A549 (cell line): ENCODE results near the gene LAMB2. TPM values are rescaled to one million over a fixed set of nuclear protein-coding genes. Genes with fewer than 3 reads are reported as not detected.

Source experiments
- ATAC-seq, 2 experiments: fragments of 200-7000 bp in 1 of 2; fragments of >200 bp in 1 of 2; cut with Nextera tagmentation in 1 of 2; cut with Tn5 transposase in 1 of 2; 3 replicates each; pipeline versions ENCODE4 v1.8.0 to v1.9.1; 2018 to 2020; ENCODE audit warnings: mild to moderate bottlenecking in 1 of 2, moderate library complexity in 1 of 2
- CTCF ChIA-PET: fragments of 300-600 bp; sonication (Branson Sonifier 250); formaldehyde crosslinking; extraction: SDS; loops from one replicate; lab custom pipeline; 2021; ENCODE audit warnings: antibody characterized with exemption, inconsistent platforms; lab: Yijun Ruan, JAX
- POLR2A ChIA-PET: fragments of 350-600 bp; formaldehyde crosslinking; extraction: SDS; loops from one replicate; lab custom pipeline; 2021; ENCODE audit warnings: antibody characterized with exemption, inconsistent platforms; lab: Yijun Ruan, JAX
- DNase-seq, 2 experiments: peaks; one replicate each; pipeline versions ENCODE4 v3.0.0 to v3.0.0-alpha.2; 2011 to 2016; ENCODE audit warnings: low read depth in 1 of 2, low spot score in 1 of 2
- FAIRE-seq: peaks from 2 replicates; lab custom pipeline; 2011; peaks lifted over from hg19 to GRCh38; lab: Jason Lieb, UNC
- H3K27ac ChIP-seq, 2 experiments: fragments of >200 bp; sonication (Bioruptor Twin); formaldehyde crosslinking; 3 replicates each; pipeline ENCODE4 v1.5.1; 2016 to 2017
- H3K4me1 ChIP-seq: fragments of >200 bp; sonication (Bioruptor Twin); formaldehyde crosslinking; 3 replicates; pipeline ENCODE4 v1.6.1; 2016
- H3K4me2 ChIP-seq: fragments of >200 bp; sonication (Bioruptor Twin); formaldehyde crosslinking; 3 replicates; pipeline ENCODE4 v1.6.1; 2016
- H3K4me3 ChIP-seq: fragments of >200 bp; sonication (Bioruptor Twin); formaldehyde crosslinking; 3 replicates; pipeline ENCODE4 v1.5.1; 2016
- H3K9me3 ChIP-seq: fragments of >200 bp; sonication (Bioruptor Twin); formaldehyde crosslinking; 3 replicates; pipeline ENCODE4 v1.6.1; 2016
- BHLHE40 ChIP-seq: IDR thresholded peaks from 2 replicates; pipeline ENCODE4 v1.6.1; 2012; ENCODE audit warnings: low read depth, low read length, inconsistent platforms
- CHD4 ChIP-seq: fragments of 200-600 bp; sonication (generic); IDR thresholded peaks from 2 replicates; pipeline ENCODE4 v1.6.1; 2016; ENCODE audit warnings: antibody characterized with exemption, mild to moderate bottlenecking, borderline replicate concordance
- EHF ChIP-seq: fragments of 250-450 bp; sonication (Bioruptor Pico); IDR thresholded peaks from 2 replicates; pipeline ENCODE4 v1.5.0; 2020; ENCODE audit warnings: mild to moderate bottlenecking
- EP300 ChIP-seq, 2 experiments: fragments of >200 bp; sonication (Bioruptor Twin); formaldehyde crosslinking; IDR thresholded peaks; 2 replicates in 1 of 2; 3 replicates in 1 of 2; pipeline ENCODE4 v1.6.1; 2016 to 2017
- ESRRA ChIP-seq: fragments of 150-350 bp; IDR thresholded peaks from 2 replicates; pipeline ENCODE4 v1.6.1; 2014; ENCODE audit warnings: mild to moderate bottlenecking, low read length, borderline replicate concordance
- FOXS1 ChIP-seq: fragments of 250-450 bp; sonication (Bioruptor Pico); IDR thresholded peaks from 2 replicates; pipeline ENCODE4 v1.5.0; 2020; ENCODE audit warnings: mild to moderate bottlenecking, moderate library complexity
- GATA3 ChIP-seq: IDR thresholded peaks from 2 replicates; pipeline ENCODE4 v1.6.1; 2012; ENCODE audit warnings: borderline replicate concordance
- HDAC2 ChIP-seq: fragments of 200-600 bp; sonication (generic); IDR thresholded peaks from 2 replicates; pipeline ENCODE4 v1.6.1; 2016
- HOXA7 ChIP-seq: fragments of 250-450 bp; sonication (Bioruptor Pico); IDR thresholded peaks from 2 replicates; pipeline ENCODE4 v1.5.0; 2020; ENCODE audit warnings: mild to moderate bottlenecking, moderate library complexity
- HOXB13 ChIP-seq: fragments of 250-450 bp; sonication (Bioruptor Pico); IDR thresholded peaks from 2 replicates; pipeline ENCODE4 v1.5.0; 2020; ENCODE audit warnings: low read depth, mild to moderate bottlenecking, moderate library complexity
- JUN ChIP-seq, 2 experiments: fragments of >200 bp; sonication (Bioruptor Twin); formaldehyde crosslinking; IDR thresholded peaks; 2 replicates in 1 of 2; 3 replicates in 1 of 2; pipeline ENCODE4 v1.6.1; 2016 to 2017
- MYC ChIP-seq: IDR thresholded peaks from 2 replicates; pipeline ENCODE4 v1.6.1; 2012; ENCODE audit warnings: mild to moderate bottlenecking, inconsistent platforms, low read length, improper control_type of control experiment, borderline replicate concordance
- NFE2L2 ChIP-seq: fragments of 150-350 bp; conservative IDR thresholded peaks from 2 replicates; pipeline ENCODE4 v1.6.1; 2014; ENCODE audit warnings: low read length
- NPAS2 ChIP-seq: fragments of 250-450 bp; sonication (Bioruptor Pico); IDR thresholded peaks from 2 replicates; pipeline ENCODE4 v1.8.0; 2022; ENCODE audit warnings: mild to moderate bottlenecking, moderate library complexity, borderline replicate concordance
- RNF2 ChIP-seq: fragments of 200-600 bp; sonication (generic); IDR thresholded peaks from 2 replicates; pipeline ENCODE4 v1.6.1; 2016; ENCODE audit warnings: low read depth, mild to moderate bottlenecking, antibody characterized with exemption, moderate library complexity, borderline replicate concordance
- SMC3 ChIP-seq: fragments of >200 bp; sonication (Bioruptor Twin); formaldehyde crosslinking; IDR thresholded peaks from 3 replicates; pipeline ENCODE4 v1.6.1; 2018; ENCODE audit warnings: inconsistent platforms
- TP53 ChIP-seq: fragments of 250-450 bp; sonication (Bioruptor Pico); IDR thresholded peaks from 2 replicates; pipeline ENCODE4 v1.5.0; 2021; ENCODE audit warnings: mild to moderate bottlenecking, moderate library complexity
- ZC3H11A ChIP-seq: fragments of 450-650 bp; IDR thresholded peaks from 2 replicates; pipeline ENCODE4 v1.6.1; 2014; ENCODE audit warnings: antibody characterized with exemption, mild to moderate bottlenecking
- ZNF302 ChIP-seq: fragments of 250-450 bp; sonication (Bioruptor Pico); IDR thresholded peaks from 2 replicates; pipeline ENCODE4 v1.9.0; 2021; ENCODE audit warnings: inconsistent platforms, mild to moderate bottlenecking, moderate library complexity
- ZSCAN20 ChIP-seq: fragments of 250-450 bp; sonication (Bioruptor Pico); IDR thresholded peaks from 2 replicates; pipeline ENCODE4 v1.8.0; 2022; ENCODE audit warnings: mild to moderate bottlenecking, moderate library complexity
- WGBS: methylation state at CpG from one replicate; pipeline ENCODE4 v1.1.6; 2017; ENCODE audit errors: missing lambda C conversion rate; 5-methylcytosine and 5-hydroxymethylcytosine counted together
- polyA plus RNA-seq, 4 experiments: library from polyadenylated mRNA; depleted of rRNA in 3 of 4; stranded (reverse); fragments of >200 nt; fragmentation: RNase III in 1 of 4; extraction: RNeasy Plus Mini Kit Qiagen cat#74134 plus additional on column Dnase treatment in 1 of 4; gene quantifications; 2 replicates in 3 of 4; 3 replicates in 1 of 4; pipeline ENCODE4 v1.2.3, GENCODE V29; 2011 to 2017
- TF ChIP-seq, protein P1 (sequence below): fragments of 200-600 bp; sonication (generic); IDR thresholded peaks from 2 replicates; pipeline ENCODE4 v1.6.1; 2016; ENCODE audit warnings: antibody characterized with exemption, mild to moderate bottlenecking, moderate library complexity
- TF ChIP-seq, protein P2 (sequence below): fragments of >200 bp; sonication (Bioruptor Twin); formaldehyde crosslinking; IDR thresholded peaks from 2 replicates; pipeline ENCODE4 v1.6.1; 2016

LAMB2 gene
- polyA plus RNA-seq, 2 of the 4 experiments (the other 2 are of a cell fraction): 87.3 to 146 TPM

DNA sequence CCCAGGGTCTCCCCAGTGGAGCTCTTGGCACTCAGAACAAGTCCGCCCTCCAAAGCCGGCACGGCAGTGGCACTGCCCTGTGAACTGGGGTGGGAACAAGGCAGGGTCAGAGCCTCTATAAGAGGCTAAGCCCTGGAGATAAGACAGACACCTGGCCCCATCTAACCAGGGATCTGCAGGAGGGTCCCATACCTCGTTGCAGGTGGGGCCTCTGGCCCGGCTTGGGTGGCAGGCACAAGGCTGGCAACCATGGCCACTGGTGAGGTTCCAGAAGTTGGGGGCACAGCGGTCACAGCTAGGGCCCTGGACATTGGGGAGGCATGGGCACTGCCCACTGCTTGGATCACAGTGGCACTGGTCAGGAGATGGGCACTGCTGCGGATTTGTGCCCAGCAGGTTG lies 8.6 kb downstream of the LAMB2 start:
- FAIRE-seq (no peak), DNase-seq (no peak), ATAC-seq (no peak)
- Histone ChIP-seq H3K4me2 (no peak overlapping the region), H3K4me1 (peaks cover 11% of the 10 kb centered on the region)
- CTCF ChIA-PET: no interaction called here
- 95% methylated on average over 4 of the region's 7 CpGs for WGBS
- no peak for TF ChIP-seq MYC
- TF ChIP-seq CHD4: no peak
- TF ChIP-seq NFE2L2: no peak
- TF ChIP-seq, all 56 proteins: peak for 0
- no peak overlapping the region for H3K27ac ChIP-seq
- no peaks in the 10 kb centered on the region for H3K9me3 ChIP-seq
- POLR2A ChIA-PET: interaction anchor here (0.6 kb wide), 1 partner anchor 25 kb away, joined by 4 read pairs; no protein-coding TSS in a partner anchor
- no peak overlapping the region for H3K4me3 ChIP-seq

DNA sequence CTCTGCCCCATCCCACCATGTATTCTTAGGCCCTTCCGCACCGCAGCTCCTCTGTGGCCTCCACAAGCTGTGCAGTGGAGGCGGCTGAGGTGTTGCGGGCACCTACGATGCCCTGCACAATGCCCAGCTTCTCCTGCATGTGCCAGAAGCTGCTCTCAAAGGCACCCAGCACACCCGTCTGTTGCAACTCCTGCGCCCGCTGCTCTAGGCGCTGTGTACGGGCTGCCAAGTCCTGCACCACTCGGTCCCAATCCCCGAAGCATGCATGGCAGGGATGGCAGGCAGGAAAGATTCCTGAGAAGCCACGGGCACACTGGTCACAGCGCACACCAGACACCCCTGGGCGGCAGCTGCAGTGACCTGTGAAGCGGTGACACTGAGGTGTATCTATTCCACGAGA lies 9.2 kb downstream of the LAMB2 start:
- WGBS: 95% methylated on average over 17 of the region's 17 CpGs
- H3K4me1 ChIP-seq: peaks cover 14% of the 10 kb centered on the region
- ATAC-seq (no peak), DNase-seq (no peak), FAIRE-seq (no peak)
- no peak overlapping the region for H3K4me2 ChIP-seq
- CTCF ChIA-PET: no interaction called here
- no peaks in the 10 kb centered on the region for H3K9me3 ChIP-seq
- no peak overlapping the region for H3K27ac ChIP-seq
- H3K4me3 ChIP-seq: no peak overlapping the region
- TF ChIP-seq GATA3: no peak
- TF ChIP-seq EHF: no peak
- TF ChIP-seq BHLHE40: no peak
- no peak for TF ChIP-seq ZNF302 (CRISPR knock-in tag)
- TF ChIP-seq, protein P1, sequence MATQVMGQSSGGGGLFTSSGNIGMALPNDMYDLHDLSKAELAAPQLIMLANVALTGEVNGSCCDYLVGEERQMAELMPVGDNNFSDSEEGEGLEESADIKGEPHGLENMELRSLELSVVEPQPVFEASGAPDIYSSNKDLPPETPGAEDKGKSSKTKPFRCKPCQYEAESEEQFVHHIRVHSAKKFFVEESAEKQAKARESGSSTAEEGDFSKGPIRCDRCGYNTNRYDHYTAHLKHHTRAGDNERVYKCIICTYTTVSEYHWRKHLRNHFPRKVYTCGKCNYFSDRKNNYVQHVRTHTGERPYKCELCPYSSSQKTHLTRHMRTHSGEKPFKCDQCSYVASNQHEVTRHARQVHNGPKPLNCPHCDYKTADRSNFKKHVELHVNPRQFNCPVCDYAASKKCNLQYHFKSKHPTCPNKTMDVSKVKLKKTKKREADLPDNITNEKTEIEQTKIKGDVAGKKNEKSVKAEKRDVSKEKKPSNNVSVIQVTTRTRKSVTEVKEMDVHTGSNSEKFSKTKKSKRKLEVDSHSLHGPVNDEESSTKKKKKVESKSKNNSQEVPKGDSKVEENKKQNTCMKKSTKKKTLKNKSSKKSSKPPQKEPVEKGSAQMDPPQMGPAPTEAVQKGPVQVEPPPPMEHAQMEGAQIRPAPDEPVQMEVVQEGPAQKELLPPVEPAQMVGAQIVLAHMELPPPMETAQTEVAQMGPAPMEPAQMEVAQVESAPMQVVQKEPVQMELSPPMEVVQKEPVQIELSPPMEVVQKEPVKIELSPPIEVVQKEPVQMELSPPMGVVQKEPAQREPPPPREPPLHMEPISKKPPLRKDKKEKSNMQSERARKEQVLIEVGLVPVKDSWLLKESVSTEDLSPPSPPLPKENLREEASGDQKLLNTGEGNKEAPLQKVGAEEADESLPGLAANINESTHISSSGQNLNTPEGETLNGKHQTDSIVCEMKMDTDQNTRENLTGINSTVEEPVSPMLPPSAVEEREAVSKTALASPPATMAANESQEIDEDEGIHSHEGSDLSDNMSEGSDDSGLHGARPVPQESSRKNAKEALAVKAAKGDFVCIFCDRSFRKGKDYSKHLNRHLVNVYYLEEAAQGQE: no peak
- TF ChIP-seq ZSCAN20: no peak
- TF ChIP-seq ZC3H11A: no peak
- TF ChIP-seq RNF2: no peak
- TF ChIP-seq FOXS1 (CRISPR knock-in tag): no peak
- no peak for TF ChIP-seq HDAC2
- TF ChIP-seq JUN (IDR thresholded peaks at IDR 0.05): no peak
- no peak for TF ChIP-seq HOXA7 (CRISPR knock-in tag)
- TF ChIP-seq, protein P2, sequence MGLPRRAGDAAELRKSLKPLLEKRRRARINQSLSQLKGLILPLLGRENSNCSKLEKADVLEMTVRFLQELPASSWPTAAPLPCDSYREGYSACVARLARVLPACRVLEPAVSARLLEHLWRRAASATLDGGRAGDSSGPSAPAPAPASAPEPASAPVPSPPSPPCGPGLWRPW: no peak
- TF ChIP-seq ESRRA: no peak
- TF ChIP-seq NPAS2: no peak
- TF ChIP-seq TP53 (CRISPR knock-in tag): no peak
- no peak for TF ChIP-seq EP300 (IDR thresholded peaks at IDR 0.05)
- no peak for TF ChIP-seq HOXB13 (CRISPR knock-in tag)
- TF ChIP-seq, all 56 proteins: peak for 0
- POLR2A ChIA-PET: no interaction called here

DNA sequence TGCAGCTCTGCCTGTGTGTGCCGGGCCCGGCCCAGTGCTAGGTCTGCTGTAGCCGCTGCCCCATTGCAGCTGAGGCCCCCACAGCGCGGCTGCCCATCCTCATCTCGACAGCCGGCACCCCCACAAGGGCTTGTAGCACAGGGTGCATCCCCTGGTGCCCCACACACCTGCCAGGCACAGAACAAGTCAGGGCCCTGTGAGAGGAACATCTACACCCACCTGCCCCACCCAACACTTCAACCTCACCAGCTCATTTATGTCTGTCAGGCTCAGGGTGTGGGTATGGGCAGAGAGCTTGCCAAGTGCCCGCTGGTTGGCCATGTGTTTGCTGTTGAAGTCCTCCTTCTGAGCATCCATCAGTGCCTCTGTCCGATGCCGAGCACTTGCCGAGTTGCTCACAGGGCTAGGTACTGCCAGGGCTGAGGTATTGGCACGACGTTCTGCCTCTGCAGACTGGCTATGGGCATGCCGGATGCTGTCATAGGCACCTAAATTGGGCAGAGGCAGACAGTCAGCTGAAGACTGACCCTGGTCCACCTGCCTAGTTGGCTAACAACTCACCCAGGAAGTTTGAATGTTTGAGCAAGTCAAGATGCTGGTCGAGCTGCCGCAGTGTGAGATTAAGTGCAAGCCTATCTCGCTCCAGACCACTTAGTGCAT lies 9.8 kb downstream of the LAMB2 start:
- POLR2A ChIA-PET: no interaction called here

More for the DNA sequence above, 9.8 kb downstream of the LAMB2 start:
- DNase-seq (no peak), ATAC-seq (no peak), FAIRE-seq (no peak)
- H3K4me1 ChIP-seq: peaks cover 14% of the 10 kb centered on the region
- H3K4me3 ChIP-seq: no peak overlapping the region
- H3K4me2 ChIP-seq: no peak overlapping the region
- no peak for TF ChIP-seq SMC3
- CTCF ChIA-PET: interaction anchor here (1.4 kb wide), 1 partner anchor 109 kb away, joined by 3 read pairs; no protein-coding TSS in a partner anchor
- 100% methylated on average over 9 of the region's 17 CpGs for WGBS
- no peaks in the 10 kb centered on the region for H3K9me3 ChIP-seq
- no peak overlapping the region for H3K27ac ChIP-seq
